ENCODE data around the gene TOR2A. TPM values are rescaled to one million over a fixed set of nuclear protein-coding genes. Genes with fewer than 3 reads are reported as not detected.

Gene TOR2A
- total and polyA plus RNA-seq, 2 of the 8 experiments (the other 6 are each of a cell fraction or from before 2014, with no cell fraction given): 18.7 to 24.9 TPM

DNA sequence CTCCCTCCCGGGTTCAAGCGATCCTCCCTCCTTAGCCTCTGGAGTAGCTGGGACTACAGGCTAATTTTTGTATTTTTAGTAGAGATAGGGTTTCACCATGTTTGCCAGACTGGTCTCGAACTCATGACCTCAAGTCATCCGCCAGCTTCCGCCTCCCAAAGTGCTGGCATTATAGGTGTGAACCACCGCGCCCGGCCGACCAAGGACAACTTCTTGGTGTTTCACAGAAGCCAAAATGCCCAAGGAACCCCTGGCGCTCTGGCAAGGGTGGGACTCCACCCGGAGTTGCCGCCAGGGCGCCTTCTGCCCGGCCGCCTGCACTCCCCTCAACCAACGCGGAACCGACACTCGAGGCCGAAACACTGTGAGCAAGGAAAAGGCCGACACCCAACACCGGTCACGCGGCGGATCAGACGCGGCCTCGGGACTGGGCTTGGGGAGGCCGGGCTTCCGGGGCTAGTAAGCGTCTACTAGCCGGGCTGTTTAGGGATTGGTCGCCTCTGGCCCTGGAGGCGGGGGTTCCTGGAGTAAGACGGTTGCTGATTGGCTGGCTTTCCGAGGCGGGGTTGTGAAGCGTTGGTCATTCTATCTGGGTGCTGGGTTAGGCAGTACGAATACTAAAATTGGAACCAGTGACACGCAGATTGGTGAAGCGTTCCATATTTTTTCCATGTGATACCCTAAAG lies 36.0 kb downstream of the TOR2A start (continued):
- TF ChIP-seq, protein P1, sequence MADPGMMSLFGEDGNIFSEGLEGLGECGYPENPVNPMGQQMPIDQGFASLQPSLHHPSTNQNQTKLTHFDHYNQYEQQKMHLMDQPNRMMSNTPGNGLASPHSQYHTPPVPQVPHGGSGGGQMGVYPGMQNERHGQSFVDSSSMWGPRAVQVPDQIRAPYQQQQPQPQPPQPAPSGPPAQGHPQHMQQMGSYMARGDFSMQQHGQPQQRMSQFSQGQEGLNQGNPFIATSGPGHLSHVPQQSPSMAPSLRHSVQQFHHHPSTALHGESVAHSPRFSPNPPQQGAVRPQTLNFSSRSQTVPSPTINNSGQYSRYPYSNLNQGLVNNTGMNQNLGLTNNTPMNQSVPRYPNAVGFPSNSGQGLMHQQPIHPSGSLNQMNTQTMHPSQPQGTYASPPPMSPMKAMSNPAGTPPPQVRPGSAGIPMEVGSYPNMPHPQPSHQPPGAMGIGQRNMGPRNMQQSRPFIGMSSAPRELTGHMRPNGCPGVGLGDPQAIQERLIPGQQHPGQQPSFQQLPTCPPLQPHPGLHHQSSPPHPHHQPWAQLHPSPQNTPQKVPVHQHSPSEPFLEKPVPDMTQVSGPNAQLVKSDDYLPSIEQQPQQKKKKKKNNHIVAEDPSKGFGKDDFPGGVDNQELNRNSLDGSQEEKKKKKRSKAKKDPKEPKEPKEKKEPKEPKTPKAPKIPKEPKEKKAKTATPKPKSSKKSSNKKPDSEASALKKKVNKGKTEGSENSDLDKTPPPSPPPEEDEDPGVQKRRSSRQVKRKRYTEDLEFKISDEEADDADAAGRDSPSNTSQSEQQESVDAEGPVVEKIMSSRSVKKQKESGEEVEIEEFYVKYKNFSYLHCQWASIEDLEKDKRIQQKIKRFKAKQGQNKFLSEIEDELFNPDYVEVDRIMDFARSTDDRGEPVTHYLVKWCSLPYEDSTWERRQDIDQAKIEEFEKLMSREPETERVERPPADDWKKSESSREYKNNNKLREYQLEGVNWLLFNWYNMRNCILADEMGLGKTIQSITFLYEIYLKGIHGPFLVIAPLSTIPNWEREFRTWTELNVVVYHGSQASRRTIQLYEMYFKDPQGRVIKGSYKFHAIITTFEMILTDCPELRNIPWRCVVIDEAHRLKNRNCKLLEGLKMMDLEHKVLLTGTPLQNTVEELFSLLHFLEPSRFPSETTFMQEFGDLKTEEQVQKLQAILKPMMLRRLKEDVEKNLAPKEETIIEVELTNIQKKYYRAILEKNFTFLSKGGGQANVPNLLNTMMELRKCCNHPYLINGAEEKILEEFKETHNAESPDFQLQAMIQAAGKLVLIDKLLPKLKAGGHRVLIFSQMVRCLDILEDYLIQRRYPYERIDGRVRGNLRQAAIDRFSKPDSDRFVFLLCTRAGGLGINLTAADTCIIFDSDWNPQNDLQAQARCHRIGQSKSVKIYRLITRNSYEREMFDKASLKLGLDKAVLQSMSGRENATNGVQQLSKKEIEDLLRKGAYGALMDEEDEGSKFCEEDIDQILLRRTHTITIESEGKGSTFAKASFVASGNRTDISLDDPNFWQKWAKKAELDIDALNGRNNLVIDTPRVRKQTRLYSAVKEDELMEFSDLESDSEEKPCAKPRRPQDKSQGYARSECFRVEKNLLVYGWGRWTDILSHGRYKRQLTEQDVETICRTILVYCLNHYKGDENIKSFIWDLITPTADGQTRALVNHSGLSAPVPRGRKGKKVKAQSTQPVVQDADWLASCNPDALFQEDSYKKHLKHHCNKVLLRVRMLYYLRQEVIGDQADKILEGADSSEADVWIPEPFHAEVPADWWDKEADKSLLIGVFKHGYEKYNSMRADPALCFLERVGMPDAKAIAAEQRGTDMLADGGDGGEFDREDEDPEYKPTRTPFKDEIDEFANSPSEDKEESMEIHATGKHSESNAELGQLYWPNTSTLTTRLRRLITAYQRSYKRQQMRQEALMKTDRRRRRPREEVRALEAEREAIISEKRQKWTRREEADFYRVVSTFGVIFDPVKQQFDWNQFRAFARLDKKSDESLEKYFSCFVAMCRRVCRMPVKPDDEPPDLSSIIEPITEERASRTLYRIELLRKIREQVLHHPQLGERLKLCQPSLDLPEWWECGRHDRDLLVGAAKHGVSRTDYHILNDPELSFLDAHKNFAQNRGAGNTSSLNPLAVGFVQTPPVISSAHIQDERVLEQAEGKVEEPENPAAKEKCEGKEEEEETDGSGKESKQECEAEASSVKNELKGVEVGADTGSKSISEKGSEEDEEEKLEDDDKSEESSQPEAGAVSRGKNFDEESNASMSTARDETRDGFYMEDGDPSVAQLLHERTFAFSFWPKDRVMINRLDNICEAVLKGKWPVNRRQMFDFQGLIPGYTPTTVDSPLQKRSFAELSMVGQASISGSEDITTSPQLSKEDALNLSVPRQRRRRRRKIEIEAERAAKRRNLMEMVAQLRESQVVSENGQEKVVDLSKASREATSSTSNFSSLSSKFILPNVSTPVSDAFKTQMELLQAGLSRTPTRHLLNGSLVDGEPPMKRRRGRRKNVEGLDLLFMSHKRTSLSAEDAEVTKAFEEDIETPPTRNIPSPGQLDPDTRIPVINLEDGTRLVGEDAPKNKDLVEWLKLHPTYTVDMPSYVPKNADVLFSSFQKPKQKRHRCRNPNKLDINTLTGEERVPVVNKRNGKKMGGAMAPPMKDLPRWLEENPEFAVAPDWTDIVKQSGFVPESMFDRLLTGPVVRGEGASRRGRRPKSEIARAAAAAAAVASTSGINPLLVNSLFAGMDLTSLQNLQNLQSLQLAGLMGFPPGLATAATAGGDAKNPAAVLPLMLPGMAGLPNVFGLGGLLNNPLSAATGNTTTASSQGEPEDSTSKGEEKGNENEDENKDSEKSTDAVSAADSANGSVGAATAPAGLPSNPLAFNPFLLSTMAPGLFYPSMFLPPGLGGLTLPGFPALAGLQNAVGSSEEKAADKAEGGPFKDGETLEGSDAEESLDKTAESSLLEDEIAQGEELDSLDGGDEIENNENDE (IDR thresholded peaks at IDR 0.05; ENCODE audit: insufficient replicate concordance, low read length): no peak
- TF ChIP-seq RNF2 (IDR thresholded peaks at IDR 0.05; ENCODE audit: borderline replicate concordance, low read depth, low read length, missing control alignments, poor library complexity, severe bottlenecking) (no peak), BRCA1 (IDR thresholded peaks at IDR 0.05; ENCODE audit: low read depth, low read length) (no peak), SIN3A (conservative IDR thresholded peaks at IDR 0.05 in 1 of 2, IDR thresholded peaks at IDR 0.05 in 1 of 2; ENCODE audit: low read depth in 1 of 2, low read length in 2 of 2) (no peak), SAP30 (IDR thresholded peaks at IDR 0.05; ENCODE audit: insufficient read depth, insufficient replicate concordance, low read length) (no peak), SIRT6 (IDR thresholded peaks at IDR 0.05; ENCODE audit: low read length) (no peak), RXRA (IDR thresholded peaks at IDR 0.05; ENCODE audit: insufficient read depth, low read depth, low read length) (no peak)
- TF ChIP-seq, protein P2, sequence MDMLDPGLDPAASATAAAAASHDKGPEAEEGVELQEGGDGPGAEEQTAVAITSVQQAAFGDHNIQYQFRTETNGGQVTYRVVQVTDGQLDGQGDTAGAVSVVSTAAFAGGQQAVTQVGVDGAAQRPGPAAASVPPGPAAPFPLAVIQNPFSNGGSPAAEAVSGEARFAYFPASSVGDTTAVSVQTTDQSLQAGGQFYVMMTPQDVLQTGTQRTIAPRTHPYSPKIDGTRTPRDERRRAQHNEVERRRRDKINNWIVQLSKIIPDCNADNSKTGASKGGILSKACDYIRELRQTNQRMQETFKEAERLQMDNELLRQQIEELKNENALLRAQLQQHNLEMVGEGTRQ (IDR thresholded peaks at IDR 0.05; ENCODE audit: low read length): 0 out of 2 replicates have a peak, but pooled peaks have one; percentile 28
